ENCODE results near the gene ZNF488. TPM values are rescaled to one million over a fixed set of nuclear protein-coding genes. Genes with fewer than 3 reads are reported as not detected.

Gene ZNF488
- total RNA-seq, 1 donor from 2014 or later, result 0.41 TPM

GRCh38 chr10:47366731-47367460 lies 17.2 kb downstream of the ZNF488 start:
- H3K27me3 Mint-ChIP-seq (ENCODE audit: unreplicated experiment), result peaks cover 4% of the 10 kb centered on the region
- DNase-seq (ENCODE audit: low spot score), result no peak
- H3K4me1 Mint-ChIP-seq (ENCODE audit: unreplicated experiment), result no peaks in the 10 kb centered on the region
- no peak overlapping the region for H3K27ac Mint-ChIP-seq (ENCODE audit: unreplicated experiment)
- H3K36me3 Mint-ChIP-seq (ENCODE audit: low read depth, unreplicated experiment), result no peaks in the 10 kb centered on the region
- H3K9me3 Mint-ChIP-seq (ENCODE audit: unreplicated experiment), result no peaks in the 10 kb centered on the region
- no peak overlapping the region for H3K4me3 Mint-ChIP-seq (ENCODE audit: unreplicated experiment)
- TF ChIP-seq, protein P1, sequence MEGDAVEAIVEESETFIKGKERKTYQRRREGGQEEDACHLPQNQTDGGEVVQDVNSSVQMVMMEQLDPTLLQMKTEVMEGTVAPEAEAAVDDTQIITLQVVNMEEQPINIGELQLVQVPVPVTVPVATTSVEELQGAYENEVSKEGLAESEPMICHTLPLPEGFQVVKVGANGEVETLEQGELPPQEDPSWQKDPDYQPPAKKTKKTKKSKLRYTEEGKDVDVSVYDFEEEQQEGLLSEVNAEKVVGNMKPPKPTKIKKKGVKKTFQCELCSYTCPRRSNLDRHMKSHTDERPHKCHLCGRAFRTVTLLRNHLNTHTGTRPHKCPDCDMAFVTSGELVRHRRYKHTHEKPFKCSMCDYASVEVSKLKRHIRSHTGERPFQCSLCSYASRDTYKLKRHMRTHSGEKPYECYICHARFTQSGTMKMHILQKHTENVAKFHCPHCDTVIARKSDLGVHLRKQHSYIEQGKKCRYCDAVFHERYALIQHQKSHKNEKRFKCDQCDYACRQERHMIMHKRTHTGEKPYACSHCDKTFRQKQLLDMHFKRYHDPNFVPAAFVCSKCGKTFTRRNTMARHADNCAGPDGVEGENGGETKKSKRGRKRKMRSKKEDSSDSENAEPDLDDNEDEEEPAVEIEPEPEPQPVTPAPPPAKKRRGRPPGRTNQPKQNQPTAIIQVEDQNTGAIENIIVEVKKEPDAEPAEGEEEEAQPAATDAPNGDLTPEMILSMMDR (IDR thresholded peaks at IDR 0.05; ENCODE audit: unreplicated experiment), result no peak

DNA sequence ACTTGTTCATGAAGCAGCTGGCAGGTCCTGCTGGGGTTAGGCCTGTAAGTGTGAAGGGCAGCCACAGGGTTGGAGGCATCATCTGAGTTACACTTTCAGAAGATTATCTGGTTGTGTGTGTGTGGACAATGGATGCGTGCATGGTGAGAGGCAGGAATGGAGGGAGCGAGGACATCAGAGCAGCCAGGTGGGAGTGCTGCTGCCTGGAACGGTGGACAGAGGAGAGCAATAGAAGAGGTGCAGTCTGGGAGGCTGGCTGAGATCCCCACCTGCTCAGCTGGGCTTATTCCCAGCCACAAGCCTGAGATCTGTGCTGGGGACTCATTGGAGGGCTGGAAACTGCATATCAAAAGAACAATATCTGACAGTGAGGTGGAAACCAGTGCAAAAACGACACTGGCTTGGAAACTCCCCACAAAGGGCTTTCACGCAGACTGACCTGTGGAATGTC lies 17.9 kb downstream of the ZNF488 start:
- DNase-seq (ENCODE audit: low spot score), result no peak
- no peak overlapping the region for H3K4me3 Mint-ChIP-seq (ENCODE audit: unreplicated experiment)
- H3K4me1 Mint-ChIP-seq (ENCODE audit: unreplicated experiment), result no peaks in the 10 kb centered on the region
- TF ChIP-seq, protein P1 (IDR thresholded peaks at IDR 0.05; ENCODE audit: unreplicated experiment), result no peak
- H3K27me3 Mint-ChIP-seq (ENCODE audit: unreplicated experiment), result peaks cover 4% of the 10 kb centered on the region
- H3K36me3 Mint-ChIP-seq (ENCODE audit: low read depth, unreplicated experiment), result no peaks in the 10 kb centered on the region
- H3K27ac Mint-ChIP-seq (ENCODE audit: unreplicated experiment), result no peak overlapping the region
- H3K9me3 Mint-ChIP-seq (ENCODE audit: unreplicated experiment), result no peaks in the 10 kb centered on the region

DNA sequence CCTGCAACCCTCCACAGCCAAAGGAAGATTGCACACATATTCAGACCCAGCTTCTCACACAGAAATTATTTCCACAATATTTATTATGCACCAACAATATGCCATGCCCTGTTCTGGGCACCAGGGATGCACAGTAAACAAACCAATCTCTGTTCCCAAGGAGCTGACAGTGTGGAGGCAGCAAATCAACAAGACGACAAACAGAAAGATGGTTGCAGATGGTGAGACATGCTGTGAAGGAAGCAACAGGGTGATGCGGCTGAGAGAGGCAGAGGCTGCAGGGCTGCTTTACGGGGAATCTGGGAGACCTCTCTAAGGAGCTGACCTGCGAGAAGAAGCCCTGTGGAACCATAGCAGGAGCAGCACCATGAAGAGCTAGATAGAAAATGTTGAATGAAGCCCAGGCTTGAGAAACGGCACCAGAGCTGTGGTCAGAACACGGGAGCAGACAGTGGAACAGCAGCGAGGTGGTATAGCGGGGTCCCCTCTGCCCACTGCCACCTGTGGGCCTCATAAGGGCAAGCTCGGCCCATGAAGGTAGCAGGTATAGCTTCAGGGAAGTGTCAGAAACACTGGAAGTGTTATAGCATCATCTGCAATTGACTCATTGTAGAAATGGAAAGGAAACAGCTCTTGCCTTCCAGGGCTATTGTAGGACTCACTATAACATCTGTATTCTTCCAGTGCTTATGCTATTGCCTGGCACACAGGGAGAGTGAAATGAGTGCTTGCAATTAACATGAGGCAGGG lies 18.5 kb downstream of the ZNF488 start:
- no peak for DNase-seq (ENCODE audit: low spot score)
- TF ChIP-seq, protein P1 (IDR thresholded peaks at IDR 0.05; ENCODE audit: unreplicated experiment), result no peak
- H3K27me3 Mint-ChIP-seq (ENCODE audit: unreplicated experiment), result peaks cover 4% of the 10 kb centered on the region
- no peaks in the 10 kb centered on the region for H3K36me3 Mint-ChIP-seq (ENCODE audit: low read depth, unreplicated experiment)
- no peak overlapping the region for H3K4me3 Mint-ChIP-seq (ENCODE audit: unreplicated experiment)
- H3K9me3 Mint-ChIP-seq (ENCODE audit: unreplicated experiment), result no peaks in the 10 kb centered on the region
- no peak overlapping the region for H3K27ac Mint-ChIP-seq (ENCODE audit: unreplicated experiment)
- H3K4me1 Mint-ChIP-seq (ENCODE audit: unreplicated experiment), result no peaks in the 10 kb centered on the region

DNA sequence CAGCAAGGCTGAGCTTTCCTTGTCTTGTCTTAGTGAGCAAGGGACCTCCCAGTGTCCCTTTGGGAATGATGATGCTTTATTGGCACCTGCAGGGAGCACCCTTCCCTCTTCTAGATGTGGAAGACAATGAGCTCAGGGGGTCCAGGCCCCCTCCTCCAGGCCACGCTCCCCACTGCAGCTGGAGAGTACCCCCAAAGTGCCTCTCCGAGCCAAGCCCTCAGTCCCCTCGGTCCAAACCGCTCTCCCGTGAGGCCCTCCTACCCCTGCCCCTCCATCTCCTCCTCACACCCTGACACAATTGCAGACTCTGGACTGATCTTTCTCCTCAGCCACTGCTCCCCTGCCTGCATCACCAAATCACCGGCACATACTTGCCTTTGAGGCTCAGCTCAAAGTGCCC lies 19.2 kb downstream of the ZNF488 start:
- H3K4me3 Mint-ChIP-seq (ENCODE audit: unreplicated experiment), result no peak overlapping the region
- no peaks in the 10 kb centered on the region for H3K4me1 Mint-ChIP-seq (ENCODE audit: unreplicated experiment)
- TF ChIP-seq, protein P1 (IDR thresholded peaks at IDR 0.05; ENCODE audit: unreplicated experiment), result no peak
- no peak overlapping the region for H3K27ac Mint-ChIP-seq (ENCODE audit: unreplicated experiment)
- no peaks in the 10 kb centered on the region for H3K9me3 Mint-ChIP-seq (ENCODE audit: unreplicated experiment)
- no peaks in the 10 kb centered on the region for H3K36me3 Mint-ChIP-seq (ENCODE audit: low read depth, unreplicated experiment)
- H3K27me3 Mint-ChIP-seq (ENCODE audit: unreplicated experiment), result peaks cover 4% of the 10 kb centered on the region
- DNase-seq (ENCODE audit: low spot score), result no peak

GRCh38 chr10:47364366-47364765 lies 19.7 kb downstream of the ZNF488 start:
- H3K4me3 Mint-ChIP-seq (ENCODE audit: unreplicated experiment), result no peak overlapping the region
- no peak overlapping the region for H3K27ac Mint-ChIP-seq (ENCODE audit: unreplicated experiment)
- H3K4me1 Mint-ChIP-seq (ENCODE audit: unreplicated experiment), result no peaks in the 10 kb centered on the region
- no peak for DNase-seq (ENCODE audit: low spot score)
- TF ChIP-seq, protein P1 (IDR thresholded peaks at IDR 0.05; ENCODE audit: unreplicated experiment), result no peak
- H3K27me3 Mint-ChIP-seq (ENCODE audit: unreplicated experiment), result peaks cover 2% of the 10 kb centered on the region
- H3K9me3 Mint-ChIP-seq (ENCODE audit: unreplicated experiment), result no peaks in the 10 kb centered on the region
- H3K36me3 Mint-ChIP-seq (ENCODE audit: low read depth, unreplicated experiment), result no peaks in the 10 kb centered on the region

All from endothelial cell (in vitro differentiated cells).